ENCODE results near the gene SPTSSA. TPM values are rescaled to one million over a fixed set of nuclear protein-coding genes. Genes with fewer than 3 reads are reported as not detected.

The SPTSSA gene
- total and polyA plus RNA-seq, 12 donors = 20.6 to 205 (median 55.3) TPM

DNA sequence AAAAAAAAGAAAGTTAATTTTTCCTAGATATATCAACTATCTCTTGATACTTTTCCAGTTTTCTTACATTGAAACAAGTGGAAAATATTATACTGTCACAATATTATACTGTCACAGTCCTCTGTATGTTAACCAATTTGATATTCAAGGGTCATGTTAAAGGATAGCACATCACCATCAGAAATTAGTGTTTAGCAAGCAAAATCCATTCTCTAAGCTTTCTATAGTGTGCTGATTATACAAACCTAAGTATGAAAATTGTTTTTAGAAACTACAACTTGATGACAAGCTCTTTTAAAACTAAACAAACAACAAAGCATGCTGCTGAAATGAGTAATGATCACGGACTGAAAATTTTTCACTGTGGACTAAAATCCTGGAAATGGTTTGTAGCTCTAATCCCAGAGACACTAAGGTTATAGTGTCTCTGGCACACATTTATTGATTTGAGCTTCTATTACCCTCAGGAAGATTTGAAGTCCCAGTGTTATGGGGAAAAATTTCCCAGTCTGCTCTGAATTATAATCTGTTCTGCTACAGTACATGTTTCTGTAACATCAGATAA, 9.7 kb downstream of the SPTSSA start:
- Histone ChIP-seq H3K4me3 (no peak overlapping the region), H3K27ac (no peak overlapping the region), H3K4me1 (replicated peaks in 1 of 2) (peaks cover 0 to 5% of the 10 kb centered on the region in 2 donors), H3K9me3 (replicated peaks in 1 of 3) (peaks cover 0 to 4% (median 0%) of the 10 kb centered on the region in 3 donors), H3K36me3 (replicated peaks in 1 of 2) (peaks cover 0 to 32% of the 10 kb centered on the region in 2 donors), H3K27me3 (no peaks in the 10 kb centered on the region)
- whole genome bisulfite sequencing, 4 donors = 33 to 58% (median 54%) methylated on average over 1 of the region's 1 CpG
- TF ChIP-seq, protein P1, sequence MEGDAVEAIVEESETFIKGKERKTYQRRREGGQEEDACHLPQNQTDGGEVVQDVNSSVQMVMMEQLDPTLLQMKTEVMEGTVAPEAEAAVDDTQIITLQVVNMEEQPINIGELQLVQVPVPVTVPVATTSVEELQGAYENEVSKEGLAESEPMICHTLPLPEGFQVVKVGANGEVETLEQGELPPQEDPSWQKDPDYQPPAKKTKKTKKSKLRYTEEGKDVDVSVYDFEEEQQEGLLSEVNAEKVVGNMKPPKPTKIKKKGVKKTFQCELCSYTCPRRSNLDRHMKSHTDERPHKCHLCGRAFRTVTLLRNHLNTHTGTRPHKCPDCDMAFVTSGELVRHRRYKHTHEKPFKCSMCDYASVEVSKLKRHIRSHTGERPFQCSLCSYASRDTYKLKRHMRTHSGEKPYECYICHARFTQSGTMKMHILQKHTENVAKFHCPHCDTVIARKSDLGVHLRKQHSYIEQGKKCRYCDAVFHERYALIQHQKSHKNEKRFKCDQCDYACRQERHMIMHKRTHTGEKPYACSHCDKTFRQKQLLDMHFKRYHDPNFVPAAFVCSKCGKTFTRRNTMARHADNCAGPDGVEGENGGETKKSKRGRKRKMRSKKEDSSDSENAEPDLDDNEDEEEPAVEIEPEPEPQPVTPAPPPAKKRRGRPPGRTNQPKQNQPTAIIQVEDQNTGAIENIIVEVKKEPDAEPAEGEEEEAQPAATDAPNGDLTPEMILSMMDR (IDR thresholded peaks at IDR 0.05) = no peak
- TF ChIP-seq POLR2A (IDR thresholded peaks at IDR 0.05) = no peak
- no peak for DNase-seq
- intact Hi-C loops (cut with DNase I) = no loop called here

DNA sequence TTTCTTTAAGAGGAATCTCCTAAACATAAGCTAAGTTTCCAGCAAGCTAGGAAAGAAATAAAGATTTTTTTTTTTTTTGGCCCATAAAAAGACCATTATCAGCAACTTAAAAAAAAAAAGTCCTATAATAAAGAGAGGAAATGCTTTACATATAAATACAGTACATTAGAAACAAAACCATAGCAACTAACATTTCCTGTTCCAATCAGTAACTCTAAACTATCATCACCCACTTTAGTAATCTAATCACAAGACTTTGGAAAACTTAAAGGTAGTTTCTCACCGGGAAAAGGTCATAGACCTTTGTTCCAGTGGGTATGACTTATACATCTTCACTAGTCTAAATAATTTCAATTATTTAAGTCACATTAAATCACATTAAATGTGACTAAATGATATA, 11.1 kb downstream of the SPTSSA start:
- intact Hi-C loops (cut with DNase I) = no loop called here
- WGBS, 4 donors = 48 to 64% (median 58%) methylated on average over 1 of the region's 1 CpG
- TF ChIP-seq POLR2A (IDR thresholded peaks at IDR 0.05) = no peak
- TF ChIP-seq, protein P1 (IDR thresholded peaks at IDR 0.05) = no peak
- Histone ChIP-seq H3K27me3 (no peaks in the 10 kb centered on the region), H3K4me3 (no peak overlapping the region), H3K36me3 (replicated peaks in 1 of 2) (peaks cover 0 to 25% of the 10 kb centered on the region in 2 donors), H3K27ac (no peak overlapping the region), H3K9me3 (replicated peaks in 1 of 3) (peaks cover 0 to 4% (median 0%) of the 10 kb centered on the region in 3 donors), H3K4me1 (replicated peaks in 1 of 2) (peaks cover 0 to 5% of the 10 kb centered on the region in 2 donors)
- DNase-seq = no peak

DNA sequence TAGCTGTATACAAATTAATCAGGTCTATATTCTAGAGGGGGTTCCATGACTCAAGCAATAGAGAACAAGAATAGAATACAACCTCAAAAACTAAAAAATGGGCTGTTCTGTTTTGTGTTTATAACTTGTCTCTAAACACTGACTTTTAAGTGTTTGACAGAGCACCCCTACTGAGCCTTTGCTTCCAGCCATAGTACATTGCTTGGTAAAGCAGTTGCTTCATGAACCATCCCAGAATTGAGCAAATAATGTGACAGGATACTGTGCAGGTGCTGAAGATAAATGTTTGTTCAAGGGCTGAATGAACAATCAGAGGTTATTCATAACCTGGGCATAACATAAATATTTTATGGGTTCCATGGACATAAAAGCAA, 11.5 kb downstream of the SPTSSA start:
- peaks cover 0 to 5% of the 10 kb centered on the region in 2 donors for H3K4me1 ChIP-seq (replicated peaks in 1 of 2)
- H3K4me3 ChIP-seq = no peak overlapping the region
- peaks cover 0 to 21% of the 10 kb centered on the region in 2 donors for H3K36me3 ChIP-seq (replicated peaks in 1 of 2)
- peaks cover 0 to 4% (median 0%) of the 10 kb centered on the region in 3 donors for H3K9me3 ChIP-seq (replicated peaks in 1 of 3)
- H3K27ac ChIP-seq = no peak overlapping the region
- TF ChIP-seq, protein P1 (IDR thresholded peaks at IDR 0.05) = no peak
- TF ChIP-seq POLR2A (IDR thresholded peaks at IDR 0.05) = no peak
- no peak for DNase-seq
- no peaks in the 10 kb centered on the region for H3K27me3 ChIP-seq
- intact Hi-C loops (cut with DNase I) = no loop called here

DNA sequence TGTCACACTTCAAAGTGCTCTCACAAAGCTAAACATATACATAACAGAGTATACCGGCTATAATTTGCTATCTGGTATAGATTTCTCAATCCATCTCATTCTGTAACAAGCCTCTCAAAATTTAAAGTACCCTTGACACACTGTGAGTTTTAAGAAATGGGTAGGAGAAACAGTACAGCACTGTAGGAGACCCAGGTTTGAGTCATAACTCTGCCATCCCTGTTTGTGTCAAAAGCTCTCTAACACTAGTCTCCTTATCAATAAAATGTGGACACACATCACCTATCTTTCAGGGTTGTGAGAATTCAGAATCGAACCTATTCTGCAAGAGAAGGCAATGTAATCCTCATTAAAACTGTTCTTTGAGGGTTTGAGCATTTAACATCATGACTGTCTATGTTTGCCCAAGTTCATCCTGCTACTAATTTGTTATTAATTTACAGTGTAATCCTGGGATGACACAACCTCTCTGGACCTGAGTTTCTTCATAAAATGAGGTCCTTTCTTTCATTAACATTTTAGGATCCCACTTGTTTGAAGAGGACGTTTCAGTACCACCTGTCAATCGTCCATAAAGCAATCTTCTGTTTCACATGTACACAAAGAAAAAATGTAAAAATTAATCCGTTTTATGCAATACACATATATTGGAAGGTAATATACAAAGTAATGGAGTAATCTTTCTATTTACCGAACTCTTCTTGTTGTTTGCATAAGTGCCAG, 12.1 kb downstream of the SPTSSA start:
- no peak for DNase-seq
- Histone ChIP-seq H3K4me1 (replicated peaks in 1 of 2) (peaks cover 0 to 5% of the 10 kb centered on the region in 2 donors), H3K9me3 (replicated peaks in 1 of 3) (peaks cover 0 to 4% (median 0%) of the 10 kb centered on the region in 3 donors), H3K4me3 (no peak overlapping the region), H3K36me3 (replicated peaks in 1 of 2) (peaks cover 0 to 15% of the 10 kb centered on the region in 2 donors), H3K27ac (no peak overlapping the region), H3K27me3 (no peaks in the 10 kb centered on the region)
- intact Hi-C loops (cut with DNase I) = loop anchor here in 1 of 2 donors (10.0 kb wide), 1 partner anchor 75 kb away; no protein-coding TSS in a partner anchor
- 82 to 89% (median 85%) methylated on average over 6 of the region's 6 CpGs for WGBS, 4 donors
- TF ChIP-seq, protein P1 (IDR thresholded peaks at IDR 0.05) = no peak
- TF ChIP-seq POLR2A (IDR thresholded peaks at IDR 0.05) = no peak
